Posterior vena cava (tissue), 2 donors: ENCODE data around the gene KCNMB2. TPM values are rescaled to one million over a fixed set of nuclear protein-coding genes. Genes with fewer than 3 reads are reported as not detected.
"Not testable (repeated sequence)": the region's sequence is repeated elsewhere in the genome, so short reads cannot be mapped to it uniquely, and the experiment has no call there.

Source experiments
- DNase-seq: peaks from one replicate; pipeline ENCODE4 v3.0.0-alpha.2; 2020; ENCODE audit warnings: low spot score
- intact Hi-C, 2 donors: fragments of 100-400 bp; cut with DNase I; formaldehyde crosslinking; loops; one replicate each; pipeline versions ENCODE4 v1.14.1 to v1.14.2; 2022 to 2023
- total RNA-seq, 2 donors: library from RNA; stranded (reverse); fragmentation: NEBNext Ultra II Directional; extraction: Animal tissue kit (Norgen Biotek cat#: 25700); gene quantifications; one replicate each; pipeline ENCODE4 v1.2.1, GENCODE V29; 2021
- donor health status: DM: yes; HTN: yes; CAD: no.
- donor health status: DM: yes; HTN: yes; CAD: no.

Gene KCNMB2
- total RNA-seq, 2 donors from 2014 or later = not detected

DNA sequence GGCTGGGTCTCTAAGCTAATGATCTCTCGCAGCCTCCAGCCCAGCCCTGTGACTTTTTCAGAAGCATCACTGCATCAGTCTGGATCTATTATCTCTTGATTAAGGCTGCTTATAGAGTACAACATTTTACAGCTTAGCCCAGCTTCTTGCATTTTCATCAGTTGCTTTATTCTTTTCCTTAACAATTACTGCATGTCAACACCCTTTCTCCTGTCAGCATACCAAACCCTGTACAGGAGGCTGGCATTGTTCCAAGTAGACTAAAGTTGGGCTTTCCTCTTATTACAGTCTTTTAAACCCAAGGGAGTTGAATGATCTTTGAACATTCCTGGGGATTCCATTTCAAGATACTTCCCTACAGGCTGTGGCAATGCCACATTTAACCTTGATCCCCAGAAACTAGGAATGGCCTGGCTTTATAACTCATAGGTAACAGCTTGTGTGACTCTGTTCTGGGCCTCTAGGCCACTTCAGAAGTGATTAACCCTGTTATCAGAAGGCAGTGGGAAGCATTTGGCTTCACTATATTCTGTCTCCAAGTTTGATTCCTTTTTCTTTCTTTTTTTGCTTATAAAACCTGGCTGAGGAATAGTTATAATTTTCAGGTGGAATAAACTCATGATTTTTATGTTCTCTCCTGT is 182.9 kb downstream of the KCNMB2 start:
- DNase-seq = no peak
- intact Hi-C loops = loop anchor here in 1 of 2 donors (5.0 kb wide), 1 partner anchor 363 kb away; no protein-coding TSS in a partner anchor

DNA sequence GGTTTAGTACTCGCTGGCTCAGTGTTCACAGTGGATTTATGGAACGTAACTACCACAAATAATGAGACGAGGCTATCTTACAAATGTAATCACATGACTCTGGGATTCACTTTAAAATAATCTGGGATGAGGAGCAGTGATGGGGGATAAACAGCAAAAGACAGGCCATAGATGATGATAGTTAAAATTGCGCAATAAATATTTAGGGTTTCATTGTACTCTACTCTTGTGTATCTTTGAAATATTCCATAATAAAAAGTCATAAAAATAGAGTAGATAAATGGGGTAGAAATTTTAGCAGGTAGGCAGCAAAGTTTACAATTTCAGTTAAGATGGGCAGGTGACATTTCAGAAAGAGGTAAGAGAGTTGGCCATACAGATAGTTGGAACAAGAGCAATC is 196.6 kb downstream of the KCNMB2 start:
- intact Hi-C loops = no loop called here
- no peak for DNase-seq

- DNase-seq = no peak
- intact Hi-C loops = no loop called here
Observed at GRCh38 chr3:178735032-178735674, 198.9 kb downstream of the KCNMB2 start.

- intact Hi-C loops = no loop called here
- DNase-seq = no peak
Observed at GRCh38 chr3:178736300-178736699, 200.1 kb downstream of the KCNMB2 start.

GRCh38 chr3:178739720-178740119 is 203.5 kb downstream of the KCNMB2 start:
- DNase-seq = no peak
- intact Hi-C loops = no loop called here

DNA sequence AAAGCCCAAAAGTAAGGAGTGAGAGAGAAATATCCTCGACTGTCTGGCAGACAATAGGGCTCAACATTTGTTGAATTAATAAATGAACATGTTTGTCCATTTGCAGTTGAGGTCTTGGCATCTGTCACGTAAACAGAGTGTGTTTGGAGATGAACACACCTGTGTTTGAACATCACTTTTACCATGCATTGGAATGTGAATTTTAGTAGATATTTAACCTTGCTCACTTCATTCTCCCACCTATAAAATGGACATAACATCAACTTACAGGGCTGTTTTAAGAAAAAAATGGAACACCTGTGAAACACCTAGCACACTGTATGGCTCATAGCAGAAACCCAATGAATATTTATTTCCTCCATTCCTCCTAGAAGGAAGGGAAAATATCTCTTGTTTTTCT is 204.8 kb downstream of the KCNMB2 start:
- intact Hi-C loops = no loop called here
- no peak for DNase-seq

DNA sequence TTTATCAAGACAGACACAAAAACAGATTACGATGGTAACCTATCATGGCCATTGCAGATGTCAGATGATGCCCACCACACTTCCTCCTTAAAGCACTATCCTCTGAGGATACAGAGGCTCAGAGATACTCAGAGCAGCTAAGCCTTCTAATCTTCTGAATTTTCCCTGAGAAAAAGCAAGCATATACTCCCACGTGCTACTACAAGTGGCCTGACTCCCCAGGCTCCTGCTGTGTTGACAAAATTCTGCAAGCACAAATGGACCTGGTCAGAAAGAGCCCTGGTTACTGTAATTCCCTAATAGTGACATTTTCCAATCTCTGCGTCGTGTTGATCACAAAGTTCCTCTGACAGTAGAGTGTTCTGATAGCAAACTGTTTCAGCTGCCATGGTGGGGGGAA is 207.1 kb downstream of the KCNMB2 start:
- no peak for DNase-seq
- intact Hi-C loops = no loop called here

GRCh38 chr3:178745861-178746655 is 209.8 kb downstream of the KCNMB2 start:
- intact Hi-C loops, DNase-seq: not testable (repeated sequence)

GRCh38 chr3:178748874-178749273 is 212.6 kb downstream of the KCNMB2 start:
- intact Hi-C loops = no loop called here
- DNase-seq = no peak

DNA sequence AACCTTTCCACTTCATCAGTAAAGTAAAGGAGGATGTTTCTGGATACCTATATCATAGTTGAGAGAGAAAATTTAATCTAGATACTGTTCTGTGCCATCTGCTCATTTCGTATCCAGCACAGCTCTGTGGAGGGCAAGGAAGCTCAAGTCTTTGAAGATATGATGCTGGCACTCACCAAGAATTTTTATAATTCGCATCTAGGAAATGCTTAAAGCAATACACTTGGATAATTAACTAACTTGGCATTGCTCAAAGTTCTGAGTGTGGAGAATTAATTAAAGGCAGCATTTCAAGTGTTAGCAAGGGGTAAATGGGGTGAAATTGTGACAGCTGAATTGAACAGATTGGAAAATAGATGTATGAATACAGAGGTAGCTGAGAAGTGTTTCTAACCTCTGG is 213.2 kb downstream of the KCNMB2 start:
- no peak for DNase-seq
- intact Hi-C loops = no loop called here

DNA sequence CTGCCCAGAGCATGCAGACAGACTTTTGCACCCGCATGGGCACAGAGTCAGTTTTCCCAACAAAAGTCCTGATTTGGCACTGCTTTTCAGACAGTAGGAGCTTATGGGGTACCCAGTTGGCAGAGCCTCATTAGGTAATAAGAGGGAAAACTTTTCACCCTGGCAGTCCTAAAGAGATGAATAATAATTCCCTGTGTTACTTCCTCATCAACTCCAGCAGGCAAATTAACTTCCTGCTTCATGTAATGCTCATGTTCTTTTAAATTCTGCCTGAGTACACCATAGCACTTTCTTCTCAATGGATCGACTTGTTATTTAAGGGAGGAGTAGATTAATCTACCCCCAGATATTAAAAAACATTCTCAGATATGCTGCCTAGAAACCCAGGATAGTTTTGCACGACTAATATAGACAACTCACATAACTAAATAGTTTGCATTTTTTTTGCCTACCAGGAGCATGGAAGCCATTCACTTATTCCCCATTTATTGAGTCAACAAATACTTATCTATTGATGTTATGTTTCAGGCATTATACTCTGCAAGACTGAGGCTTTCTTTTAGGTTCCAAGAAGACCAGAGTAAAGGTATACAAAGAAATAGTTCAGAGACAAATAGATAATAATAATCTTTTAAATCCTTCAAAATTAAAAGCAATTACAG is 214.5 kb downstream of the KCNMB2 start:
- intact Hi-C loops = no loop called here
- no peak for DNase-seq

DNA sequence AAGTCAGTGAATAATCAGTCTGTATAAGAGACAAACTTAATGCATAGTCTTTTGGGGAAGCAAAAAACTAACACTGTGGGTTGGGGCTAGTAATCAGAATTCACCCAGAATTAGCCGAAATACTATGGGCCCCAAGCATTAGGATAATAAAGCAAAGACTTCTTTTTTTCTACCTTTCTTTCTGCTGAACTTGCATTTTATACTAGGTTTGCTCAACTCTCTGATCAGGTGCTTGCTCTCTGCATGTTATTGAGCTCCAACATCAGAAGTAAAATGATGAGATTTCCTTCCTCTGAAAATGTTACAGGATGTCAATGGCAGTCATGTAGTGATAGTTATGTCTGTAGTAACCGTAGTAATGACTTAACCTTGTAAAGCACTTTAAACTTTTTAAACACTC is 216.6 kb downstream of the KCNMB2 start:
- no peak for DNase-seq
- intact Hi-C loops = no loop called here

GRCh38 chr3:178754852-178755510 is 218.7 kb downstream of the KCNMB2 start:
- intact Hi-C loops = no loop called here
- no peak for DNase-seq

DNA sequence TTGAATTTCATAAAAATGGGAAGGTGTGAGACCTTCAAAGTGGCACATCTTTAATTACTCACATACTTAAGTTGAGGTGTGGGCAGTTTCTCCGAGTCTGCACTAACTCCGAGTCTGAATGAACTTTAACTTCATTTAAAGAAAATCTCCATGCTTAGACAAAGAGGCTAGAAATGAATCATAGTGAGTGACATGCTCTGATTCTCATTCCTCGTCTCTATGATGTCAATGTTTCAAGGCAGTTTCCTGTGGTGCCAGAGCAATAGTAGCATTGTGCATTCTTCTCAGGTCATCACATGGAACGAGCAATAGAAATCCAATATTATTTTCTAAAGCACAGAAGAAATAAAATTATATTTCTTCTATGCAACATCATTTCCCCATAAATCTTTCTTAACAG is 224.8 kb downstream of the KCNMB2 start:
- DNase-seq = no peak
- intact Hi-C loops = no loop called here

- DNase-seq = no peak
- intact Hi-C loops = no loop called here
Observed at GRCh38 chr3:178761461-178761860, 225.2 kb downstream of the KCNMB2 start.

- intact Hi-C loops = no loop called here
Observed at GRCh38 chr3:178762385-178762784, 226.1 kb downstream of the KCNMB2 start.

DNA sequence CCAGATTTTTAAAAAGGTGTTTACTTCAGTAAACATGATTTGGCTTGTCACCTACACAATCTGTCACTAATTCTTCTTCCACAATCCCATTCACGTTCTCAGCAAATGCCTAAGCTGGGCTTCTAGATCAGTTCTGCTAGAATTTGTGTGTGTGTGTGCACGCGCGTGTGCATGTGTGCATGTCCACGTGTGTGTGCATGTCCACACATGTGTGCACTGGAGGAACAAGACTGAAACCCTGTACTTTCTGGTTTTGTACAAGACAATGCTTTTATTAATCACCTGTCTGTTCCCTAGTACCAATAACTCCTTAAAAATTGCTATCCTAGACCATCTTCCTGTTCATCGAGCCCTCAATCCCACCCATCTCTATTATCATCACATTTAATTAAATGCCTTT is 229.2 kb downstream of the KCNMB2 start:
- DNase-seq = no peak
- intact Hi-C loops = loop anchor here in 1 of 2 donors (5.0 kb wide), 1 partner anchor 1958 kb away; no protein-coding TSS in a partner anchor

More at GRCh38 chr3:178762385-178762784, 226.1 kb downstream of the KCNMB2 start:
- no peak for DNase-seq

DNA sequence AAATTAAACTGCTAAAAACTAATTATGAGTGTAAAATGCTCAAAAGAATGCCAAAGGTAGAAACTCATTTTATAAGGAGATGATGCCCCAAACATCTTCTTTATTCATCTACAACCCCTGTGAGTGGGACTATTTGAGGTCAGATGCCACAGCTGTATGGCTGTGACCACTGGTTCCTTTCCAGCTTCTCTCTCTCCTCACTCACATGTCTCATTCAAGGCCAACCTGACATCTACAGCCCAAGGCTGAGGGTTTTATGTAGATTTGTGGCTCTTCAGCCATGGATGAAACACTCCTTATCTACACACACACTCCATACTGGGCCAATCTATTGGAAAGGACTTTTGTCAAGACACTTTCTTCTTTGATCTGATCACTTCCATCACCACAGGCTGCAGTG is 231.3 kb downstream of the KCNMB2 start:
- no peak for DNase-seq
- intact Hi-C loops = loop anchor here in 1 of 2 donors (5.0 kb wide), 1 partner anchor 1960 kb away; no protein-coding TSS in a partner anchor
